Left lung (tissue), 10 donors: Measurements from ENCODE around the gene NAV3. TPM values are rescaled to one million over a fixed set of nuclear protein-coding genes. Genes with fewer than 3 reads are reported as not detected.
A peak's percentile ranks its signal among the peaks of the same experiment; 100 is the strongest.
"Not testable (repeated sequence)": the region's sequence is repeated elsewhere in the genome, so short reads cannot be mapped to it uniquely, and the experiment has no call there.

Experiments used
- ATAC-seq: fragments of 200-7000 bp; cut with Tn5 transposase; one replicate; pipeline ENCODE4 v1.9.1; 2020; ENCODE audit warnings: moderate library complexity
- DNase-seq, 4 donors: peaks; one replicate each; pipeline ENCODE4 v3.0.0-alpha.2; 2013 to 2020
- H3K27ac ChIP-seq, 2 donors: fragments of 200-600 bp; sonication (generic) in 1 of 2; one replicate each; pipeline versions ENCODE4 v1.5.0 to v1.8.0; 2020 to 2021
- H3K27me3 ChIP-seq, 2 donors: fragments of 200-600 bp; sonication (generic) in 1 of 2; one replicate each; pipeline versions ENCODE4 v1.5.0 to v1.8.0; 2020 to 2021
- H3K36me3 ChIP-seq, 2 donors: fragments of 200-600 bp; sonication (generic) in 1 of 2; one replicate each; pipeline versions ENCODE4 v1.5.0 to v1.8.0; 2020 to 2021
- H3K4me1 ChIP-seq, 2 donors: fragments of 200-600 bp; one replicate each; pipeline ENCODE4 v1.8.0; 2021
- H3K4me3 ChIP-seq, 2 donors: fragments of 200-600 bp; sonication (generic) in 1 of 2; one replicate each; pipeline versions ENCODE4 v1.5.0 to v1.8.0; 2020 to 2021; ENCODE audit warnings: mild to moderate bottlenecking in 1 of 2
- H3K9me3 ChIP-seq, 2 donors: fragments of 200-600 bp; sonication (generic) in 1 of 2; one replicate each; pipeline versions ENCODE4 v1.5.0 to v1.8.0; 2020 to 2021
- intact Hi-C, 2 donors: fragments of 100-400 bp; cut with DNase I; formaldehyde crosslinking; loops; one replicate each; pipeline versions ENCODE4 v1.11.2 to v1.14.2; 2022
- polyA plus RNA-seq, 6 donors: library from polyadenylated mRNA; unstranded; fragments of 120-200 nt; gene quantifications; one replicate each; pipeline ENCODE4 v1.2.1, GENCODE V29; 2013; ENCODE audit not compliant: insufficient read length in 6 of 6
- total RNA-seq, 2 donors: library from RNA; stranded (reverse); fragmentation: NEBNext Ultra II Directional; extraction: Animal tissue kit (Norgen Biotek cat#: 25700); gene quantifications; one replicate each; pipeline ENCODE4 v1.2.1, GENCODE V29; 2021
- TF ChIP-seq, protein P1 (sequence below), 2 donors: fragments of 200-600 bp; sonication (generic) in 1 of 2; IDR thresholded peaks; one replicate each; pipeline versions ENCODE4 v1.5.0 to v1.8.0; 2021; ENCODE audit warnings: antibody characterized with exemption in 2 of 2
- donor health status: DM: no; HTN: yes; CAD: no.
- donor health status: DM: no; HTN: no; CAD: no.

NAV3 gene
- total and polyA plus RNA-seq, 8 donors, result 5.2 to 10.8 (median 6.8) TPM

DNA sequence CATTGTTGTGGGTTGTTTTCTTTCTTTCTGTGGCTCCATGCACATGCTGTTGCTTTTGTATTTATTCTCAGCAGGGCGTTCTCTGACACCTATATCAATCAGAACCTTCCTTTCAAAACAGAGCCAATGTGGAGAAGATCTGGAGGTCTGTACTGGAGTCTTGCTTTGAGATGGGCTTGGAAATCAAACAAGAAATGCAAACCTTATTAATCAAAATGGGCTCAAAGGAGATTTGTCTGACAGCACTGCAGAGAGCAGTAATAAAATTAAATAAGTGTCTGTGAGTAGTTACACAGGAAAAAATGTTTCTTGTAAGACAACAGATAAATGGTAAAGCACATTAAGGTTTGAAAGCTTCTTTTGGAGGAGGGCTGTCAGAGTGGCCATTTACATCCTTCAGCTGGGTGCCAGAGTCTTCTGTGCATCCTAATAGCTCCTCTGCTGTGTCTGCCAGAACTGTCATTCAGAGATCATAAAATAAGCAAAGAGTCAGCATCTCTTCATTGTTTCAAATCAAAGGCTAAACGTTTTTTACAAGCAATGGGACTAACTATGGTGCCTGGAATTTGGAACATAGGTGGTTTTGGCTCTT lies 414.3 kb downstream of the NAV3 start:
- H3K4me1 ChIP-seq, result no peaks in the 10 kb centered on the region
- no peak overlapping the region for H3K27ac ChIP-seq
- DNase-seq (no peak), ATAC-seq (no peak)
- TF ChIP-seq, protein P1, sequence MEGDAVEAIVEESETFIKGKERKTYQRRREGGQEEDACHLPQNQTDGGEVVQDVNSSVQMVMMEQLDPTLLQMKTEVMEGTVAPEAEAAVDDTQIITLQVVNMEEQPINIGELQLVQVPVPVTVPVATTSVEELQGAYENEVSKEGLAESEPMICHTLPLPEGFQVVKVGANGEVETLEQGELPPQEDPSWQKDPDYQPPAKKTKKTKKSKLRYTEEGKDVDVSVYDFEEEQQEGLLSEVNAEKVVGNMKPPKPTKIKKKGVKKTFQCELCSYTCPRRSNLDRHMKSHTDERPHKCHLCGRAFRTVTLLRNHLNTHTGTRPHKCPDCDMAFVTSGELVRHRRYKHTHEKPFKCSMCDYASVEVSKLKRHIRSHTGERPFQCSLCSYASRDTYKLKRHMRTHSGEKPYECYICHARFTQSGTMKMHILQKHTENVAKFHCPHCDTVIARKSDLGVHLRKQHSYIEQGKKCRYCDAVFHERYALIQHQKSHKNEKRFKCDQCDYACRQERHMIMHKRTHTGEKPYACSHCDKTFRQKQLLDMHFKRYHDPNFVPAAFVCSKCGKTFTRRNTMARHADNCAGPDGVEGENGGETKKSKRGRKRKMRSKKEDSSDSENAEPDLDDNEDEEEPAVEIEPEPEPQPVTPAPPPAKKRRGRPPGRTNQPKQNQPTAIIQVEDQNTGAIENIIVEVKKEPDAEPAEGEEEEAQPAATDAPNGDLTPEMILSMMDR (IDR thresholded peaks at IDR 0.05), result no peak
- no peaks in the 10 kb centered on the region for H3K9me3 ChIP-seq
- no peaks in the 10 kb centered on the region for H3K36me3 ChIP-seq
- H3K4me3 ChIP-seq, result no peak overlapping the region
- no peaks in the 10 kb centered on the region for H3K27me3 ChIP-seq
- intact Hi-C loops, result no loop called here

DNA sequence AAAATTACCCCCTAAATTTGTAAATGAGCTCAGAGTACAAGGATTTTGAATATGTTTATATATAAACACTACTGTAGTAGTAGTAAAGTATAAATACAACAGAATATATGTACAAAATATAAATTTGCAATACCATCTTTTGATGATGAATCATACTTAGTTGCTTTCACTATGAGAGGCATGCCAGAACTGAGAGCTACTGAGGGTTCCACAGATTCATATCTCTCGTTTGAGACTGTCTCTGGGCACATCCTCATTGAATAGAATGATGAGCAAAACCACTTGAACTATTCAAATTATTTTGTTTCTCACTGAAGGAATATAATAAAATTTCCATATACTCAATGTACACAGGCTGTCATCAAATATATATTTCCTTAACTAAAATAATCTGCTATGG lies 417.6 kb downstream of the NAV3 start:
- no peaks in the 10 kb centered on the region for H3K27me3 ChIP-seq
- intact Hi-C loops, result no loop called here
- no peaks in the 10 kb centered on the region for H3K36me3 ChIP-seq
- DNase-seq (no peak), ATAC-seq (no peak)
- H3K4me1 ChIP-seq, result no peaks in the 10 kb centered on the region
- H3K27ac ChIP-seq, result no peak overlapping the region
- TF ChIP-seq, protein P1 (IDR thresholded peaks at IDR 0.05), result no peak
- H3K9me3 ChIP-seq, result peaks cover 0 to 5% of the 10 kb centered on the region in 2 donors
- H3K4me3 ChIP-seq, result no peak overlapping the region

DNA sequence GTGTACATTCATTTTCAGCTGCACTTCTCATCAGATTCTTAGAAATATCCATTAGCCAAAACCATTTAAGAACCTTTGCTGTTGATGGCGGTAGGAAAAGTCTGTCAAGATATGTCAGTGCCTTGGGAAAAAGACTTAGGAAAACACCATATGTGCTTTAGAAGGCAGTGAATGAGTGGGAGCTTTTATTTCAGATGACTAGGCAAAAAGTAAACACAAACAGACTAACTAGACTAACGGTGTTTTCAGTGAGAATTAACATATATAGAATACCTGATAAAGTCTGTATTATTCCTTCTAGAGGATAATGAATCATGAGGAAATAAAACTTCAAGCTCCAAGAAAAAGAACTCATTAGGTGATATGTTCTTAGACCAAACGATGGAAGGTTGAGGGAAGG lies 418.9 kb downstream of the NAV3 start:
- DNase-seq, result no peak
- no peaks in the 10 kb centered on the region for H3K4me1 ChIP-seq
- TF ChIP-seq, protein P1 (IDR thresholded peaks at IDR 0.05), result no peak
- intact Hi-C loops, result no loop called here
- no peaks in the 10 kb centered on the region for H3K27me3 ChIP-seq
- H3K9me3 ChIP-seq, result peaks cover 0 to 6% of the 10 kb centered on the region in 2 donors
- no peak overlapping the region for H3K27ac ChIP-seq
- H3K36me3 ChIP-seq, result no peaks in the 10 kb centered on the region
- no peak overlapping the region for H3K4me3 ChIP-seq
- no peak for ATAC-seq

DNA sequence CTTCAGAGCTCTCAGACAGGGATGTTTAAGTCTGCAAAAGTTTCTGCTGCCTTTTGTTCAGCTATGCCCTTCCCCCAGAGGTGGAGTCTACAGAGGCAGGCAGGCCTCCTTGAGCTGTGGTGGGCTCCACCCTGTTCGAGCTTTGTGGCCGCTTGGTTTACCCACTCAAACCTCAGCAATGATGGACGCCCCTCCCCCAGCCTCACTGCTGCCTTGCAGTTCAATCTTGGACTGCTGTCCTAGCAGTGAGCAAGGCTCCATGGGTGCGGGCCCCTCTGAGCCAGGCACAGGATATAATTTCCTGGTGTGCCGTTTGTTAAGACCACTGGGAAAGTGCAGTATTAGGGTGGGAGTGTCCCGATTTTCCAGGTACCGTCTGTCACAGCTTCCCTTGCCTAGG lies 427.0 kb downstream of the NAV3 start:
- H3K4me1 ChIP-seq, ATAC-seq, intact Hi-C loops: not testable (repeated sequence)

DNA sequence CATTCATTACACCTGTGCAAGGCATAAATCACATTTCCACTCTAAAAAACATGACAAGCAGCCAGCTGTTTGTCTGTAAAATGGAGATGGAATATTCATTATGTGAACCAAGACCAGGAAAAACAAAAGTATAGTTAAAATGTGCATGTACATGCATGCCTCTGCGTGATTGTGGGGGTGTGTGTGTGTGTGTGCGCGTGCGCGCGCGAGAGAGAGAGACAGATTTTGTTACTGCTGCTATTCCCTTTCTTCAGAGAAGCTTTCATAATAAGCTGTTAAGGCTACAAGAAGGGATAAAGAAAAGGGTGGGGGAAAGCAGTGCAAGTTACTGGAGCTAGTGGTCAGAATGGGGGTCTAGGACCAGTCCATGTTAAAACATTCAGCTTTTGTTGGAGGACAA lies 430.3 kb downstream of the NAV3 start:
- TF ChIP-seq, protein P1 (IDR thresholded peaks at IDR 0.05), result no peak
- Histone ChIP-seq H3K27ac (no peak overlapping the region), H3K4me3 (no peak overlapping the region), H3K9me3 (no peaks in the 10 kb centered on the region), H3K4me1 (no peaks in the 10 kb centered on the region), H3K36me3 (no peaks in the 10 kb centered on the region), H3K27me3 (no peaks in the 10 kb centered on the region)
- DNase-seq, result peak in 1 of 4 donors; percentile 42
- intact Hi-C loops, result no loop called here
- no peak for ATAC-seq

More for the DNA sequence above, 427.0 kb downstream of the NAV3 start:
- H3K4me3 ChIP-seq, H3K36me3 ChIP-seq, H3K9me3 ChIP-seq, H3K27me3 ChIP-seq, H3K27ac ChIP-seq: not testable (repeated sequence)
- peak in 1 of 4 donors; percentile 50 for DNase-seq

DNA sequence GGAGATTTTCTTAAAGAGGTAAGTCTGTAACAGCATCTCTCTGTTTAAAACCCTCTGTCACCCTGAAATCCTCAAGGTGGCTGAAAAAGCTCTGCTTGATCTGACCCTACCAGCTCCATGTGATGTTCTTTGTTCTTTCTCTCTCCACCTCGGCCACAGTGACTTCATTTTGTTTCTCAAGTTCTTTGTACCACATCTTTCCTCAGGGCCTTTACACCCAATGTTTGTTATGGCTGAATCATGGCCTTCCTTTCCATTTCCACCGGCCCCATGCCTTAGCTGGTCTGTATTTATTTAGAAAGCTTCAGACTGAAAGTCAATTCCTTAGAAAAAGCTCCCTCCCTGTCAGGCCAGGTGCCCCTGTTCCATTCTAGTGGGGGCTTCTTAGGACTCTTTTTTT lies 431.2 kb downstream of the NAV3 start:
- TF ChIP-seq, protein P1 (IDR thresholded peaks at IDR 0.05), result no peak
- Histone ChIP-seq H3K9me3 (no peaks in the 10 kb centered on the region), H3K27ac (no peak overlapping the region), H3K36me3 (no peaks in the 10 kb centered on the region), H3K4me1 (no peaks in the 10 kb centered on the region), H3K4me3 (no peak overlapping the region), H3K27me3 (no peaks in the 10 kb centered on the region)
- DNase-seq (no peak), ATAC-seq (no peak)
- intact Hi-C loops, result no loop called here
